Occipital lobe (tissue), 2 donors: ENCODE results near the gene DOHH. TPM values are rescaled to one million over a fixed set of nuclear protein-coding genes. Genes with fewer than 3 reads are reported as not detected.
"Not testable (repeated sequence)": the region's sequence is repeated elsewhere in the genome, so short reads cannot be mapped to it uniquely, and the experiment has no call there.

Experiments
- DNase-seq: peaks from one replicate; lab custom pipeline; 2025; lab: John Stamatoyannopoulos, UW
- total RNA-seq: library from RNA; depleted of rRNA; stranded (reverse); fragments of >200 nt; gene quantifications from one replicate; pipeline ENCODE4 v1.2.3, GENCODE V29; 2014

DOHH gene
- total RNA-seq, 1 donor from 2014 or later: 10.6 TPM

DNA sequence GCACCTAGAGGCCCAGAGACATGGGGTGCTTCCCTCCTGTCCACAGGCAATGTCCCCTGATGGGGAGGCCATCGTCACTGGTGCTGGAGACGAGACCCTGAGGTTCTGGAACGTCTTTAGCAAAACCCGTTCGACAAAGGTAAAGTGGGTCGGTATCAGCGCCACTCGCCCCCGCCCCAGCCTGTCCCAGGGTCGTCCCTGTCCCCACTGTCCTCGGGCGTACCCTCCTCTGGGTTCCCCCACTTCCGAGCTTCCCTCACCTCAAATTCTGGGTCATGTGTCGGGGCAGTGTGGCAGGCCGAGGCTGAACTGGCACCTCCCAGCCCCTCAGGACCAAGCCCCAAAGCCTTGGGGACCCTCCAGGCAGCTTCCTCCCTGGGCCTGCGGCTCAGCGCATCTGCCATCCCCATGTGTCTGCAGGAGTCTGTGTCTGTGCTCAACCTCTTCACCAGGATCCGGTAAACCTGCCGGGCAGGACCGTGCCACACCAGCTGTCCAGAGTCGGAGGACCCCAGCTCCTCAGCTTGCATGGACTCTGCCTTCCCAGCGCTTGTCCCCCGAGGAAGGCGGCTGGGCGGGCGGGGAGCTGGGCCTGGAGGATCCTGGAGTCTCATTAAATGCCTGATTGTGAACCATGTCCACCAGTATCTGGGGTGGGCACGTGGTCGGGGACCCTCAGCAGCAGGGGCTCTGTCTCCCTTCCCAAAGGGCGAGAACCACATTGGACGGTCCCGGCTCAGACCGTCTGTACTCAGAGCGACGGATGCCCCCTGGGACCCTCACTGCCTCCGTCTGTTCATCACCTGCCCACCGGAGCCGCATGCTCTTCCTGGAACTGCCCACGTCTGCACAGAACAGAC is 34.1 kb upstream of the DOHH start:
- no peak for DNase-seq

GRCh38 chr19:3533563-3534216 is 33.2 kb upstream of the DOHH start:
- DNase-seq: no peak

DNA sequence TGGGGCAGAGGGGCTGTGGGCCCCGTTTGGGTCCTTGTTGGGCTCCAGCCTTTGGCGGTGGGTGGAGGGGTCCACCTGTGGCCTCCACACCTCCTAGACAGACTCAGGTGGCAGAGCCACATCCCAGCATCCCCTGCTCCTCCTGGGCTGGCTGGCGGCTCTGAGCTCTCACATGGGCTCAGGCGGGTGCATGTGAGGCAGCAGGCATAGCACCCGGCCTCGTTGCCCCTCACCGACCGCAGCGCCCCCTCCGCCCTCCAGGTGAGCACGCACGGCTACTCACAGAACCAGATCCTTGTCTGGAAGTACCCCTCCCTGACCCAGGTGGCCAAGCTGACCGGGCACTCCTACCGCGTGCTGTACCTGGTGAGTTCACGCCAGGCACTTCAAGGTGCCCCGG is 32.6 kb upstream of the DOHH start:
- no peak for DNase-seq

DNA sequence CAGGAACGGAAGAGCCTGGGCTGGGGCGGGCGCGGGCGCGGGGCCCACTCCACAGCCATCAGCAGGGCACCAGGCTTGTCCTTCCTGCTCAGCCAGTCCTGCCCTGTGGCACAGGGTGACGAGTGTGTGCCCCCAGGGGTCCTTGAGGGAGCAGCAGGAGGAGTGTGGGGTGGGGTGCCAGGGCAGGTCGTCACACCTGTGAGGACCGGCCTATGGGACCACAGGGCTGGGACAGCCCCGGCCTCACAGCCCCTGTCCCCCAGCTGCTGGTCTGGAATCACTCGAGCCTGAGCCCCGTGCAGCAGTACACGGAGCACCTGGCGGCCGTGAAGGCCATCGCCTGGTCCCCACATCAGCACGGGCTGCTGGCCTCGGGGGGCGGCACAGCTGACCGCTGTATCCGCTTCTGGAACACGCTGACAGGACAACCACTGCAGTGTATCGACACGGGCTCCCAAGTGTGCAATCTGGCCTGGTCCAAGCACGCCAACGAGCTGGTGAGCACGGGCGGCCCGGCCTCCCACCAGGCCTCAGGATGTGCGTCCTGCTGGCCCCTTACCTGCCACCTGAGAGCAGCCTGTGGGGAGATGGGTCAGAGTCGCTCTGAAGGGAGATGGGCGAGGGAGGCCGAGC is 31.8 kb upstream of the DOHH start:
- no peak for DNase-seq

DNA sequence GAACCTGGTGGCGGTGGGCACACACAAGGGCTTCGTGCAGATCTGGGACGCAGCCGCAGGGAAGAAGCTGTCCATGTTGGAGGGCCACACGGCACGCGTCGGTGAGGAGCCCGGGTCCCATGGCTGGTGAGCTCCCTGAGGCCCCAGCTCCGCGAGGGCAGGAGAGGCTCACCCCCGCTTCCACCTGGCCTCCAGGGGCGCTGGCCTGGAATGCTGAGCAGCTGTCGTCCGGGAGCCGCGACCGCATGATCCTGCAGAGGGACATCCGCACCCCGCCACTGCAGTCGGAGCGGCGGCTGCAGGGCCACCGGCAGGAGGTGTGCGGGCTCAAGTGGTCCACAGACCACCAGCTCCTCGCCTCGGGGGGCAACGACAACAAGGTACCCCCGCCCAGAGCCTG is 31.2 kb upstream of the DOHH start:
- DNase-seq: no peak

DNA sequence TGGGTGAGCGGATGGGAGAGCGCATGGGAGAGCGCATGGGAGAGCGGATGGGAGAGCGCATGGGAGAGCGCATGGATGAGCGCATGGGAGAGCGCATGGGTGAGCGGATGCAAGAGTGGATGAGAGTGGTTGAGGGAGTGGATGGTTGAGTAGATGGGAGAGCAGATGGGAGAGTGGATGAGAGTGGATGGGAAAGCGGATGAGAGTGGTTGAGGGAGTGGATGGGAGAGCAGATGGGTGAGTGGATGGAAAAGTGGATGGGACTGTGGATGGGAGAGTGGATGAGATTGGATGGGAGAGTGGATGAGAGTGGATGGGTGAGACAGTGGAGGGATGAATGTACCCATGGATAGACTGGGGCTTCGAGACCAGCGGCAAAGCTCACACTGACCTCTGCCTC is 29.9 kb upstream of the DOHH start:
- no peak for DNase-seq

- DNase-seq: not testable (repeated sequence)
These were observed 28.8 kb upstream of the DOHH start for GRCh38 chr19:3529299-3529698.

DNA sequence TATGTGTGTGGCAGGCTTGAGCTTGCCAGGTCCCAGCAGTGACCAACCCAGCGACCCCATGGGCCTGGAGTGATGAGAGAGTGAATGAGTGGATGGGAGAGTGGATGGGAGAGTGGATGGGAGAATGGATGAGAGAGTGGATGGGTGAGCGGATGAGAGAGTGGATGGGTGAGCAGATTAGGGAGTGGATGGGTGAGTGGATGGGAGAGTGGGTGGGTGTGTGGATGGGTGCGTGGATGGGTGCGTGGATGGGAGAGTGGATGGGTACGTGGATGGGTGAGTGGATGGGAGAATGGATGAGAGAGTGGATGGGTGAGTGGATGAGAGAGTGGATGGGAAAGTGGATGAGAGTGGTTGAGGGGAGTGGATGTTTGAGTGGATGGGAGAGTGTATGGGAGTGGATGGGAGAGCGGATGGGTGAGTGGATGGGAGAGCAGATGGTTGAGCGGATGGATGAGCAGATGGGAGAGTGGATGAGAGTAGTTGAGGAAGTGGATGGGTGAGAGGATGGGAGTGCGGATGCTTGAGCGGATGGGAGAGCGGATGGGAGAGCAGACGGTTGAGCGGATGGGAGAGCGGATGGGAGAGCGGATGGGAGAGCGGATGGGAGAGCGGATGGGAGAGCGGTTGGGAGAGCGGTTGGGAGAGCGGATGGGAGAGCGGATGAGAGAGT is 28.2 kb upstream of the DOHH start:
- DNase-seq: no peak

GRCh38 chr19:3528080-3528479 is 27.6 kb upstream of the DOHH start:
- no peak for DNase-seq

DNA sequence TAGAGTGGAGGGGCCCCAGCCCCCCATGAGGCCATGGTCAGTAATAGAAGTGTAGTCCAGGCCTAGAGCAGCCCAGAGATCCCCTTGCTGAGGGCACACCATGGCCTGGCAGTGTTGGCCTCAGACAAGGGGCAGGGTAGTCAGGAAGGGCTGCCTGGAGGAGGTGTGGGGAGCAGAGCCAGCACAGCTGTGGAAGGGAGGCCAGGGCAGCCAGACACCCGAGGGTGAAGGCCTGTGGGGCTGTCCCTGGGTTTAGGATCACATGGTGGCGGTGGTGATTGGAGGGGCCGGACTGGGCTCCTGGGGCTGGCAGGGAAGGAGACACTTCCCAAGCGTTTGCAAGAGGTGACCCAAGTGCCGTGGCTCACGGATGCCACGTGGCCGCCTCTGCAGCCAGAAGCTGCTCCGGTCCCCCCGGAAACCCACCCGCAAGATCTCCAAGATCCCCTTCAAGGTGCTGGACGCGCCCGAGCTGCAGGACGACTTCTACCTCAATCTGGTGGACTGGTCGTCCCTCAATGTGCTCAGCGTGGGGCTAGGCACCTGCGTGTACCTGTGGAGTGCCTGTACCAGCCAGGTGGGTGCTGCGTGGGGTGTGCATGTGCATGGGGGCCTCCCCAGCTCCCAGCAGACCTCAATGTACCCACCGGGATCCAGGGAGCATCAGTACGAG is 26.9 kb upstream of the DOHH start:
- DNase-seq: no peak

DNA sequence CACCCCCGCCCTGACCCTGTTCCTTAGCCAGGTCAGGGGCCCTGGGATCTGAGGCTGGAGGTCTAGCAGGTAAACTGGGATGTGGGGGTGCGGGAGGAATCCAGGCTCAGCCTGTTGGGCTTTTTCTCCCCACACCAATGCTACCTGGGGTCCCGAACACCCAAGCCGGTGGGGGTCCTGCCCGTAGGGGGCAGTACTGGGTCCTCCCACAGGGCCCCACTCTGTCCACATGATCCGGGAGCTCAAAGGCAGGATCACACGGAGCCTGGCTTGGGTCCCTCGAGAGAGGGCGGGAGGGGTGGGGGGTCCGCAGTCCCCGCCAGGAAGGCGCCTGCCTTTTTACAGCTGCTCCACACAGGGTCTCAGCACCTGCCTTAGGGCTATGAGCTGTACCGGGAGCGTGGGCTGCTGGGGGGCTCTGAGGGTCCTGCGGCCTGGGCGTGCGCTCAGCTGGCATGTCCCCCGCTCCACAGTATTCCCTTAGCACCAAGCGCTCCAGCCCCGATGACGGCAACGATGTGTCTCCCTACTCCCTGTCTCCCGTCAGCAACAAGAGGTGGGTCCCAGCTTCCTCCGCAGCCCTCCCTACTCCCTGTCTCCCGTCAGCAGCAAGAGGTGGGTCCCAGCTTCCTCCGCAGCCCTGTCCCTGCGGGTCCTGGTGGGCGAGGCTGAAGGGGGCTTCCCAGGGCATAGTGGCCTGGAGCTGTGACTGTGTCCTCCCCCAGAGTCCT is 26.2 kb upstream of the DOHH start:
- no peak for DNase-seq

GRCh38 chr19:3524904-3525451 is 24.5 kb upstream of the DOHH start:
- DNase-seq: no peak

DNA sequence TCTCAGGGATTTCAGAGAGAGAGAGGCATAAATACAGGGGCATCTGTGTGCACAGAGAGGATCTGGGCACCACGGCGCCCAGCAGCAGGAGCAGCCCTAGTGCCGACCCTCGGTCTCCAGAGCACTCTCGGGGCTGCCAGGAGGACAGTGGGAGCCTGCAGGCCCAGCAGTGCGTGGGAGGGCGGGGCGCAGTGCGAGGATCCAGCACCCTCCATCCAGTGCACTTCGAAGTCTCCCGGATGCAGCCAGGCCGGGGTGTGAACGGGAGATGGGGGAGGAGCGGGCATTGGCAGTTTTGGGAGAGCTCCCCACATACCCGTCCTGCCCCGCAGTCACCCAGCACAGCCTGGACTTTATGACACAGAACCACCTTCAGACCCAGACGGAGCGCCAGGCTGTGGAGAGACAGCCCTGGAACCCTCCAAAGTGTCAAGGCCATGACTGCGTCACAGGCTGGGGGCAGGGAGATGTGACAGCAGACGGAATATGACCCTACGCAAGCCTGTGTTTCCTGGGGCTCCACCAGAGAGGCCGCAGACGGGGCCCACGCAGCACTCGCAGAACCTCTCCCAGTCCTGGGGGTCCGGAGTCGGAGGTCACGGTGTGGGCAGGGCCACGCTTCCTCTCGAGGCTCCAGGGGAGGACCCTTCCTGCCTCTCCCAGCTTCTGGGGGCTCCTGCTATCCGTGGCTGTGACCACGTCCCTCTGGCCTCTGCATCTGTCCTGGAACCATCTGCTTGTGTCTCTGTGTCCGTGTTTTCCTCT is 23.8 kb upstream of the DOHH start:
- DNase-seq: no peak

- DNase-seq: no peak
These were observed 23.0 kb upstream of the DOHH start for GRCh38 chr19:3523361-3524077.

- DNase-seq: no peak
These were observed 22.2 kb upstream of the DOHH start for GRCh38 chr19:3522421-3523360.

- DNase-seq: no peak
These were observed 20.6 kb upstream of the DOHH start for GRCh38 chr19:3521104-3521445.

GRCh38 chr19:3520166-3521103 is 20.0 kb upstream of the DOHH start:
- DNase-seq: no peak
